MCF 10A (cell line): ENCODE data around the gene ZNF423. TPM values are rescaled to one million over a fixed set of nuclear protein-coding genes. Genes with fewer than 3 reads are reported as not detected.

ENCODE experiments used
- BruUV-seq: library from RNA; stranded (reverse); fragments of 400-500 nt; replicated peaks from 2 replicates; lab custom pipeline; 2021; lab: Mats Ljungman, UMichigan
- CTCF ChIA-PET: fragments of 300-600 bp; sonication (Branson Sonifier 250); formaldehyde crosslinking; extraction: SDS; loops from one replicate; lab custom pipeline; 2021; ENCODE audit warnings: antibody characterized with exemption, inconsistent platforms; lab: Yijun Ruan, JAX
- POLR2A ChIA-PET: fragments of 300-600, 350-650 bp; sonication (Branson Sonifier 250); formaldehyde crosslinking; extraction: SDS; loops from one replicate; lab custom pipeline; 2020; ENCODE audit warnings: antibody characterized with exemption, inconsistent platforms; lab: Yijun Ruan, JAX
- DNase-seq: peaks from one replicate; pipeline ENCODE4 v3.0.0-alpha.2; 2018; ENCODE audit not compliant: unreplicated experiment
- H3K27ac Mint-ChIP-seq: one replicate; pipeline ENCODE4 v1.8.0; 2022; ENCODE audit warnings: mild to moderate bottlenecking, low read depth, mixed read lengths; ENCODE audit not compliant: unreplicated experiment
- H3K27me3 Mint-ChIP-seq: one replicate; pipeline ENCODE4 v1.8.0; 2022; ENCODE audit warnings: mixed read lengths; ENCODE audit not compliant: insufficient read depth, unreplicated experiment
- H3K36me3 Mint-ChIP-seq: one replicate; pipeline ENCODE4 v1.8.0; 2022; ENCODE audit warnings: mild to moderate bottlenecking, moderate library complexity, mixed read lengths; ENCODE audit not compliant: insufficient read depth, unreplicated experiment
- H3K4me1 Mint-ChIP-seq: one replicate; pipeline ENCODE4 v1.8.0; 2022; ENCODE audit warnings: mixed read lengths; ENCODE audit not compliant: insufficient read depth, unreplicated experiment
- H3K4me3 Mint-ChIP-seq: one replicate; pipeline ENCODE4 v1.8.0; 2022; ENCODE audit warnings: mild to moderate bottlenecking, moderate library complexity, mixed read lengths; ENCODE audit not compliant: unreplicated experiment
- H3K9me3 Mint-ChIP-seq: one replicate; pipeline ENCODE4 v1.8.0; 2022; ENCODE audit warnings: mixed read lengths; ENCODE audit not compliant: unreplicated experiment
- intact Hi-C: fragments of 100-400 bp; cut with micrococcal nuclease; formaldehyde crosslinking; loops from 2 replicates; pipeline ENCODE4 v1.14.1; 2022
- total RNA-seq: library from RNA; stranded (reverse); gene quantifications from 2 replicates; pipeline ENCODE4 v1.2.3, GENCODE V29; 2022
- TF ChIP-seq, protein P1 (sequence below): fragments of 200-600 bp; IDR thresholded peaks from one replicate; pipeline ENCODE4 v1.8.0; 2022; ENCODE audit warnings: antibody characterized with exemption, mild to moderate bottlenecking; ENCODE audit not compliant: unreplicated experiment

ZNF423 gene
- total RNA-seq, 1 experiment from 2014 or later = not detected

- no peak for DNase-seq
- CTCF ChIA-PET = interaction anchor here (0.7 kb wide), 1 partner anchor 1090 kb away, joined by 3 read pairs; no protein-coding TSS in a partner anchor
- Mint-ChIP-seq H3K27me3 (peaks cover 62% of the 10 kb centered on the region), H3K4me1 (no peaks in the 10 kb centered on the region), H3K36me3 (no peaks in the 10 kb centered on the region), H3K4me3 (no peak overlapping the region), H3K27ac (no peak overlapping the region), H3K9me3 (no peaks in the 10 kb centered on the region)
- no TSS peak for BruUV-seq
- POLR2A ChIA-PET = no interaction called here
- TF ChIP-seq, protein P1, sequence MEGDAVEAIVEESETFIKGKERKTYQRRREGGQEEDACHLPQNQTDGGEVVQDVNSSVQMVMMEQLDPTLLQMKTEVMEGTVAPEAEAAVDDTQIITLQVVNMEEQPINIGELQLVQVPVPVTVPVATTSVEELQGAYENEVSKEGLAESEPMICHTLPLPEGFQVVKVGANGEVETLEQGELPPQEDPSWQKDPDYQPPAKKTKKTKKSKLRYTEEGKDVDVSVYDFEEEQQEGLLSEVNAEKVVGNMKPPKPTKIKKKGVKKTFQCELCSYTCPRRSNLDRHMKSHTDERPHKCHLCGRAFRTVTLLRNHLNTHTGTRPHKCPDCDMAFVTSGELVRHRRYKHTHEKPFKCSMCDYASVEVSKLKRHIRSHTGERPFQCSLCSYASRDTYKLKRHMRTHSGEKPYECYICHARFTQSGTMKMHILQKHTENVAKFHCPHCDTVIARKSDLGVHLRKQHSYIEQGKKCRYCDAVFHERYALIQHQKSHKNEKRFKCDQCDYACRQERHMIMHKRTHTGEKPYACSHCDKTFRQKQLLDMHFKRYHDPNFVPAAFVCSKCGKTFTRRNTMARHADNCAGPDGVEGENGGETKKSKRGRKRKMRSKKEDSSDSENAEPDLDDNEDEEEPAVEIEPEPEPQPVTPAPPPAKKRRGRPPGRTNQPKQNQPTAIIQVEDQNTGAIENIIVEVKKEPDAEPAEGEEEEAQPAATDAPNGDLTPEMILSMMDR = no peak
- intact Hi-C loops = no loop called here
These were observed 112.8 kb downstream of the ZNF423 start for GRCh38 chr16:49743203-49743464.

GRCh38 chr16:49742428-49743202 is 113.3 kb downstream of the ZNF423 start:
- H3K27ac Mint-ChIP-seq = no peak overlapping the region

GRCh38 chr16:49740256-49740655 is 115.7 kb downstream of the ZNF423 start:
- Mint-ChIP-seq H3K4me1 (no peaks in the 10 kb centered on the region), H3K27me3 (peaks cover 43% of the 10 kb centered on the region), H3K4me3 (no peak overlapping the region), H3K27ac (no peak overlapping the region), H3K9me3 (no peaks in the 10 kb centered on the region), H3K36me3 (no peaks in the 10 kb centered on the region)
- TF ChIP-seq, protein P1 = no peak
- intact Hi-C loops = no loop called here
- CTCF ChIA-PET = interaction anchor here (1.4 kb wide), 1 partner anchor 184 kb away, joined by 3 read pairs; no protein-coding TSS in a partner anchor
- POLR2A ChIA-PET = no interaction called here
- BruUV-seq = no TSS peak
- DNase-seq = no peak

More at GRCh38 chr16:49742428-49743202, 113.3 kb downstream of the ZNF423 start:
- no peak overlapping the region for H3K4me3 Mint-ChIP-seq
- H3K9me3 Mint-ChIP-seq = no peaks in the 10 kb centered on the region
- BruUV-seq = no TSS peak
- TF ChIP-seq, protein P1 = no peak
- no peaks in the 10 kb centered on the region for H3K4me1 Mint-ChIP-seq
- POLR2A ChIA-PET = no interaction called here
- no peaks in the 10 kb centered on the region for H3K36me3 Mint-ChIP-seq
- CTCF ChIA-PET = interaction anchor here (0.7 to 1.0 kb wide), 2 partner anchors 1090 to 1267 kb away, joined by 3 read pairs; no protein-coding TSS in a partner anchor
- intact Hi-C loops = no loop called here
- DNase-seq = no peak
- H3K27me3 Mint-ChIP-seq = peaks cover 66% of the 10 kb centered on the region

GRCh38 chr16:49739381-49739780 is 116.5 kb downstream of the ZNF423 start:
- intact Hi-C loops = no loop called here
- peak; percentile 5 for DNase-seq
- no peak overlapping the region for H3K27ac Mint-ChIP-seq
- BruUV-seq = no TSS peak
- no peak overlapping the region for H3K4me3 Mint-ChIP-seq
- H3K27me3 Mint-ChIP-seq = peaks cover 38% of the 10 kb centered on the region
- no peaks in the 10 kb centered on the region for H3K36me3 Mint-ChIP-seq
- CTCF ChIA-PET = interaction anchor here (0.5 to 0.7 kb wide), 3 partner anchors 16 to 120 kb away, joined by 3 to 4 read pairs (median 3); no protein-coding TSS in a partner anchor
- POLR2A ChIA-PET = no interaction called here
- H3K9me3 Mint-ChIP-seq = no peaks in the 10 kb centered on the region
- H3K4me1 Mint-ChIP-seq = no peaks in the 10 kb centered on the region
- TF ChIP-seq, protein P1 = no peak
